Activated T-helper 1 cell treated with anti-CD3 and anti-CD28 coated beads, Interleukin-12 subunit alpha, Interleukin-12 subunit beta, Interleukin-2, Interleukin-4 antibody, amounts not matched to agents 30 ng/mL and 10 ng/mL and 1 ng/mL, durations not matched to agents 14 hours and 24 hours and 36 hours (primary cell): ENCODE data around the gene CXCR6. TPM values are rescaled to one million over a fixed set of nuclear protein-coding genes. Genes with fewer than 3 reads are reported as not detected.

Experiments used
- DNase-seq: peaks from one replicate; pipeline ENCODE4 v3.0.0; 2021; ENCODE audit warnings: low spot score
- H3K27ac Mint-ChIP-seq: one replicate; pipeline ENCODE4 v1.8.0; 2021; ENCODE audit warnings: mild to moderate bottlenecking, mixed read lengths
- H3K27me3 Mint-ChIP-seq: one replicate; pipeline ENCODE4 v1.8.0; 2022; ENCODE audit warnings: mild to moderate bottlenecking, moderate library complexity, mixed read lengths; ENCODE audit not compliant: insufficient read depth
- H3K36me3 Mint-ChIP-seq: one replicate; pipeline ENCODE4 v1.8.0; 2021; ENCODE audit warnings: low read depth, mixed read lengths
- H3K4me1 Mint-ChIP-seq: one replicate; pipeline ENCODE4 v1.8.0; 2021; ENCODE audit warnings: low read depth, mixed read lengths
- H3K4me3 Mint-ChIP-seq: one replicate; pipeline ENCODE4 v1.8.0; 2021; ENCODE audit warnings: mild to moderate bottlenecking, moderate library complexity, mixed read lengths
- H3K9me3 Mint-ChIP-seq: one replicate; pipeline ENCODE4 v1.8.0; 2021; ENCODE audit warnings: mixed read lengths
- intact Hi-C: fragments of 100-400 bp; cut with micrococcal nuclease; formaldehyde crosslinking; loops from one replicate; pipeline ENCODE4 v1.15.1; 2024
- total RNA-seq: library from RNA; stranded (reverse); gene quantifications from 2 replicates; pipeline ENCODE4 v1.2.3, GENCODE V29; 2022

The CXCR6 gene
- total RNA-seq, 1 donor from 2014 or later: 27.2 TPM

GRCh38 chr3:45942051-45942825, 1.0 kb upstream of the CXCR6 start:
- Mint-ChIP-seq H3K4me3 (peak overlapping the region; percentile 55), H3K36me3 (peaks cover 53% of the 10 kb centered on the region)

DNA sequence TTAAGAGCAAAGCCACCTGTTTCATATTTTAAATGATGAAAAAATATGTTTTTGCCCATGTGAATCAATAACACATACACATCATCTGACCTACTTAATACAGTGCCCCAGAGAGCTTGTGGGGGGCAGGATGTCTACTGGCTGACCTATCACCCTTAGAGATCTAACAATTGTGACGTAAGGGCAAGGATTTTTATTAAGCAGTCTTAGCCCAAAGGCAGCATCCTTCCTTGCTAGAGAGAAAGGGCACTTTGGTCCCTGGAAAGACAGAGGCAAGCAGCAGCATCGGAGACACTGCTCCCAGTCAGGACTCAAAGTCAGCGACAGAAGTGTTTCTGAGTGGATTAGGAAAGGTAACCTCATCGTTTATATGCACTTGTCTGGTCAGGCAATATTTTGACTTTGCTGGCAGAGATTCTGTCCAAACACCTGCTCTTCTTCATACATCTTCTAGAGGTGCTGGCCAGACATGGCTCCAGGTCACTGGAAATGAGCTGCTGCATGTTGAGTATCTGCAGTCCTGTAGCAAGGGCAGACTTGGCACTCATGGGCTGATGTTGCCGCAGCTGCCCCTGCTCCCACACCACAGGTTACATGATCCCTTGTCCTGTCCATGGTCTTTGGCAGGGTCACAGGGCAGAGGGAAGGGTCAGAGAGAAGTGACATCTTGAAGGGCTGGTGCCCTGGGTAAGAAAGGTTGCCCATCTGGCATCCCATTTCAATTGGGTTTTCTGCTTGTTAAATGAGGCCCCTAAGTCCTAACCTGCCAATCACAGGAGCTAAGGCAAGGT, 1.8 kb downstream of the CXCR6 start:
- intact Hi-C loops: loop anchor here (5.0 kb wide), 1 partner anchor 337 kb away; no protein-coding TSS in a partner anchor
- peaks cover 96% of the 10 kb centered on the region for H3K4me1 Mint-ChIP-seq
- peak overlapping the region; percentile 82 for H3K4me3 Mint-ChIP-seq
- no peak for DNase-seq
- peak overlapping the region; percentile 78 for H3K27ac Mint-ChIP-seq
- H3K9me3 Mint-ChIP-seq: peaks cover 5% of the 10 kb centered on the region
- H3K27me3 Mint-ChIP-seq: no peaks in the 10 kb centered on the region
- peaks cover 66% of the 10 kb centered on the region for H3K36me3 Mint-ChIP-seq

More at GRCh38 chr3:45942051-45942825, 1.0 kb upstream of the CXCR6 start:
- peak overlapping the region; percentile 85 for H3K27ac Mint-ChIP-seq
- H3K4me1 Mint-ChIP-seq: peaks cover 84% of the 10 kb centered on the region
- DNase-seq: no peak
- peaks cover 5% of the 10 kb centered on the region for H3K9me3 Mint-ChIP-seq
- intact Hi-C loops: loop anchor here (2.0 to 5.0 kb wide), 4 partner anchors 77 to 357 kb away; partner anchors contain the start of gene CCR1
- no peaks in the 10 kb centered on the region for H3K27me3 Mint-ChIP-seq

DNA sequence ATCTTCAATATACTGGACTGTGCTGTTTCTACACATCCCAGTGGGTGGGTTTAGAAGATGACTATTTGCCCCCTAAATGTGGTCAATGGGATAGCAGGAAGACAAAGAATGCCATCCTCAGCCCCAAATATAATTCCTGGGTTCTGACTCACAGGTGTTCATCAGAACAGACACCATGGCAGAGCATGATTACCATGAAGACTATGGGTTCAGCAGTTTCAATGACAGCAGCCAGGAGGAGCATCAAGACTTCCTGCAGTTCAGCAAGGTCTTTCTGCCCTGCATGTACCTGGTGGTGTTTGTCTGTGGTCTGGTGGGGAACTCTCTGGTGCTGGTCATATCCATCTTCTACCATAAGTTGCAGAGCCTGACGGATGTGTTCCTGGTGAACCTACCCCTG, 3.0 kb downstream of the CXCR6 start:
- no peak for DNase-seq
- H3K4me1 Mint-ChIP-seq: peaks cover 96% of the 10 kb centered on the region
- peak overlapping the region; percentile 70 for H3K4me3 Mint-ChIP-seq
- H3K27me3 Mint-ChIP-seq: no peaks in the 10 kb centered on the region
- peak overlapping the region; percentile 76 for H3K27ac Mint-ChIP-seq
- intact Hi-C loops: no loop called here
- H3K9me3 Mint-ChIP-seq: no peaks in the 10 kb centered on the region
- peaks cover 59% of the 10 kb centered on the region for H3K36me3 Mint-ChIP-seq

GRCh38 chr3:45946875-45947274, 3.6 kb downstream of the CXCR6 start:
- no peak for DNase-seq
- Mint-ChIP-seq H3K4me1 (peaks cover 98% of the 10 kb centered on the region), H3K4me3 (peak overlapping the region; percentile 70), H3K36me3 (peaks cover 64% of the 10 kb centered on the region), H3K27ac (peak overlapping the region; percentile 76), H3K27me3 (no peaks in the 10 kb centered on the region), H3K9me3 (no peaks in the 10 kb centered on the region)
- intact Hi-C loops: no loop called here

DNA sequence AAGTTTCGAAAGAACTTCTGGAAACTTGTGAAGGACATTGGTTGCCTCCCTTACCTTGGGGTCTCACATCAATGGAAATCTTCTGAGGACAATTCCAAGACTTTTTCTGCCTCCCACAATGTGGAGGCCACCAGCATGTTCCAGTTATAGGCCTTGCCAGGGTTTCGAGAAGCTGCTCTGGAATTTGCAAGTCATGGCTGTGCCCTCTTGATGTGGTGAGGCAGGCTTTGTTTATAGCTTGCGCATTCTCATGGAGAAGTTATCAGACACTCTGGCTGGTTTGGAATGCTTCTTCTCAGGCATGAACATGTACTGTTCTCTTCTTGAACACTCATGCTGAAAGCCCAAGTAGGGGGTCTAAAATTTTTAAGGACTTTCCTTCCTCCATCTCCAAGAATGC, 4.1 kb downstream of the CXCR6 start:
- no peaks in the 10 kb centered on the region for H3K9me3 Mint-ChIP-seq
- intact Hi-C loops: no loop called here
- H3K36me3 Mint-ChIP-seq: peaks cover 67% of the 10 kb centered on the region
- H3K4me1 Mint-ChIP-seq: peaks cover 98% of the 10 kb centered on the region
- peak overlapping the region; percentile 20 for H3K27ac Mint-ChIP-seq
- H3K27me3 Mint-ChIP-seq: no peaks in the 10 kb centered on the region
- no peak for DNase-seq
- H3K4me3 Mint-ChIP-seq: no peak overlapping the region

DNA sequence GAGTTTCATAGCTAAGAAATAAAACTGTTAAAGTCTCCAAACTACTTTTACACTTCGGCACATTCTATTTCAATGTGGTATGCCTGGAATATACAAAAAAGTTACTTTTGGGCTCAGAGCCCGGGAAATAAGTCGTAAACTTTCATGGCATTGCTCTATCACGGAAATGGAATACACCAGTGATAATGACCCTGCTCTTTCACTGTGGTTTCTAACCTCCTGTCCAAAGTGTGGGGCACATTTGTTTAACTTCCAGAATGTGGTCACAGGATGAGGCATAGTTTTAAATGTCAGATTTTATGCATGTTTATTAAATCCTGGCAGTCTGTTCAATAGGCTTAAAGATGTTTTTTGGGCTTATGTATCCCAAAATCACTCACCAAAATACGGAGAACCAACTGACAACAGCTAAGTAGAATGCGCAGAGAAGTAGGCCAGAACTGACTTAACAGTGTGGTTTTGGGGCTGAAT, 5.1 kb downstream of the CXCR6 start:
- Mint-ChIP-seq H3K9me3 (no peaks in the 10 kb centered on the region), H3K27ac (peak overlapping the region; percentile 62), H3K27me3 (no peaks in the 10 kb centered on the region), H3K36me3 (peaks cover 77% of the 10 kb centered on the region), H3K4me1 (peaks cover 98% of the 10 kb centered on the region), H3K4me3 (peak overlapping the region; percentile 31)
- intact Hi-C loops: loop anchor here (1.0 kb wide), 1 partner anchor 45 kb away; no protein-coding TSS in a partner anchor
- DNase-seq: no peak

GRCh38 chr3:45948881-45949280, 5.6 kb downstream of the CXCR6 start:
- Mint-ChIP-seq H3K36me3 (peaks cover 79% of the 10 kb centered on the region), H3K27me3 (no peaks in the 10 kb centered on the region), H3K27ac (peak overlapping the region; percentile 62), H3K4me3 (peak overlapping the region; percentile 35), H3K9me3 (no peaks in the 10 kb centered on the region), H3K4me1 (peaks cover 98% of the 10 kb centered on the region)
- DNase-seq: no peak
- intact Hi-C loops: loop anchor here (1.0 kb wide), 1 partner anchor 44 kb away; no protein-coding TSS in a partner anchor

DNA sequence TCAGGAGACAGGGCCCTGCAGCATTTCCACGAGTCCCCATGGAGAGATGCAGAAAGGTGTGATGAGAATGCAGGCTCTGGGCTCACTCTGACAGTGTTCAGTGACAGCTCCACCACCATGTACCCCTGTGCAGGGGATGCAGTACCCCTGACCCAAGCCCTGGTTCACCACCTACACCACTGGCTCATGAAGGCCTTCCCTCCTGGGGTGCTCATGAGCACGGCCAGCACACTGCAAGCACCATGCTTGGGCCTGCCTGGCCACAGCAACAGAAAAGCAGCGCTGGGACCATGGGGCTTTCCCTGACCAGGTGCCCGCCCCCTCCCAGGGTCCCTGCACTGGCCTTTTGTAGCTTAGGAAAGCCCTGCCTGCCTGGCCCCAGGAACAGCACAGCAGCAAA, 6.2 kb downstream of the CXCR6 start:
- no peaks in the 10 kb centered on the region for H3K9me3 Mint-ChIP-seq
- H3K36me3 Mint-ChIP-seq: peaks cover 84% of the 10 kb centered on the region
- H3K4me3 Mint-ChIP-seq: peak overlapping the region; percentile 41
- no peak for DNase-seq
- H3K27me3 Mint-ChIP-seq: no peaks in the 10 kb centered on the region
- H3K27ac Mint-ChIP-seq: peak overlapping the region; percentile 91
- intact Hi-C loops: no loop called here
- H3K4me1 Mint-ChIP-seq: peaks cover 100% of the 10 kb centered on the region

DNA sequence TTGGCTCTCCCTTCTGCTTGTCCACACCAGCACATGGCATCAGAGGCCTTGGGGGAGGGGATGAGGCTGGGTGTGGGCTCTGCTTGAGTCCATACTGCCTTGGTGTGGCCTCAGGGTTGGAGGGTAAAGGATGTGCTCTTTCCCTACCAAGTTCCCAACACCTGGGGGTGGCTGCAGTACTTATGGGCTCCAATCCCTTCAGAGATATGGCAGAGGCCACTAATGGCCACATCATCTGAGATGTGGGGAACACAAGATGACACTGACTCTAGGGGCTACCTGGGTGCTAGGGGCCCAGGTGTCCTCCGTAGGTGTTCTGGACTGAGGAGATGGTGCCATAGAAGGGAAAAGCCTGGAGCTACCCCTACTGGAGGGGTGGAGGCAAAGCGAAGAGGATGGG, 6.9 kb downstream of the CXCR6 start:
- intact Hi-C loops: loop anchor here (1.0 kb wide), 1 partner anchor 12 kb away; no protein-coding TSS in a partner anchor
- peaks cover 100% of the 10 kb centered on the region for H3K4me1 Mint-ChIP-seq
- H3K36me3 Mint-ChIP-seq: peaks cover 87% of the 10 kb centered on the region
- no peak for DNase-seq
- no peaks in the 10 kb centered on the region for H3K9me3 Mint-ChIP-seq
- no peaks in the 10 kb centered on the region for H3K27me3 Mint-ChIP-seq
- peak overlapping the region; percentile 41 for H3K4me3 Mint-ChIP-seq
- peak overlapping the region; percentile 91 for H3K27ac Mint-ChIP-seq

GRCh38 chr3:45950686-45951600, 7.7 kb downstream of the CXCR6 start:
- Mint-ChIP-seq H3K27me3 (no peaks in the 10 kb centered on the region), H3K9me3 (no peaks in the 10 kb centered on the region), H3K27ac (peak overlapping the region; percentile 91), H3K36me3 (peaks cover 82% of the 10 kb centered on the region), H3K4me1 (peaks cover 94% of the 10 kb centered on the region), H3K4me3 (peak overlapping the region; percentile 41)
- DNase-seq: peak; percentile 61
- intact Hi-C loops: loop anchor here (1.0 kb wide), 1 partner anchor 11 kb away; no protein-coding TSS in a partner anchor

- H3K9me3 Mint-ChIP-seq: no peaks in the 10 kb centered on the region
- peak overlapping the region; percentile 15 for H3K4me3 Mint-ChIP-seq
- DNase-seq: no peak
- peaks cover 79% of the 10 kb centered on the region for H3K36me3 Mint-ChIP-seq
- H3K27me3 Mint-ChIP-seq: no peaks in the 10 kb centered on the region
- intact Hi-C loops: no loop called here
- peaks cover 84% of the 10 kb centered on the region for H3K4me1 Mint-ChIP-seq
- peak overlapping the region; percentile 24 for H3K27ac Mint-ChIP-seq
These were observed 8.7 kb downstream of the CXCR6 start for GRCh38 chr3:45951946-45952345.

GRCh38 chr3:45952456-45952855, 9.2 kb downstream of the CXCR6 start:
- Mint-ChIP-seq H3K36me3 (peaks cover 79% of the 10 kb centered on the region), H3K4me1 (peaks cover 83% of the 10 kb centered on the region), H3K27ac (no peak overlapping the region), H3K4me3 (peak overlapping the region; percentile 15), H3K9me3 (no peaks in the 10 kb centered on the region), H3K27me3 (no peaks in the 10 kb centered on the region)
- intact Hi-C loops: no loop called here
- DNase-seq: no peak
